Tibial nerve (tissue), 4 donors: ENCODE results near the gene NWD2.

Source experiments
- CTCF ChIP-seq, 5 experiments: fragments of 200-600 bp in 3 of 5; fragments of 450-650 bp in 2 of 5; sonication (generic) in 3 of 5; IDR thresholded peaks; one replicate each; pipeline ENCODE4 v1.5.1; 2016 to 2019; ENCODE audit warnings: antibody characterized with exemption in 5 of 5, mild to moderate bottlenecking in 3 of 5, moderate library complexity in 2 of 5
- EP300 ChIP-seq, 2 donors: sonication (generic); formaldehyde crosslinking; IDR thresholded peaks; one replicate each; pipeline ENCODE4 v1.6.1; 2017; ENCODE audit warnings: antibody characterized with exemption in 2 of 2, mild to moderate bottlenecking in 1 of 2
- POLR2A ChIP-seq, 2 donors: fragments of 450-650 bp; IDR thresholded peaks; one replicate each; pipeline ENCODE4 v1.6.1; 2017; ENCODE audit warnings: antibody characterized with exemption in 2 of 2, mild to moderate bottlenecking in 2 of 2, moderate library complexity in 2 of 2

GRCh38 chr4:37436546-37436945 is 192.0 kb downstream of the NWD2 start:
- no peak for TF ChIP-seq CTCF (IDR thresholded peaks at IDR 0.05)
- TF ChIP-seq EP300 (IDR thresholded peaks at IDR 0.05), result no peak
- no peak for TF ChIP-seq POLR2A (IDR thresholded peaks at IDR 0.05)
